GM12864 (cell line): Measurements from ENCODE around the gene TARBP1.
"Not testable (repeated sequence)": the region's sequence is repeated elsewhere in the genome, so short reads cannot be mapped to it uniquely, and the experiment has no call there.

Experiments
- DNase-seq: peaks from one replicate; pipeline ENCODE4 v3.0.0-alpha.2; 2011; ENCODE audit warnings: low read depth
- H3K4me3 ChIP-seq: 2 replicates; pipeline ENCODE4 v1.5.1; 2011; ENCODE audit warnings: mild to moderate bottlenecking, low read depth, low read length, control low read depth
- TF ChIP-seq, protein P1 (sequence below): IDR thresholded peaks from 2 replicates; pipeline ENCODE4 v1.5.1; 2011; ENCODE audit warnings: low read depth, mild to moderate bottlenecking, moderate library complexity, low read length, control low read depth, inconsistent platforms; ENCODE audit errors: missing control alignments

Gene TARBP1

DNA sequence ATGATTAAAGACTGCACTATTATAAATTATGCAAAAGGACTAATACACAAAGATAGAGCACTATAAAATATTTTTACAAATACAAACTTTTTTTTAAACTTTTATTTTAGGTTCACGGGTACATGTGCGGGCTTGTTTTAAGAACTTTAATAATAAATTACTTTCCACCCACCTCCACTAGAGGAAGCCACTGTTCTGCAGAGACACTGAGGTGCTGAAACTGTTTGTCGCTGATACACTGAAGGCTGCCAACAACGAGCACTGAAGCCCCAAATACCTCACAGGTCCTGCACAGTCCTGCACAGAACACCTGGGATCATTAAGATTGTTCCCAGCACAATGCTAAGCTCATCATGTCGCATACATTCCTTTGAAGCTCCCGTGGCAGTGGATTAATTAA is 85.8 kb downstream of the TARBP1 start:
- DNase-seq, result no peak
- TF ChIP-seq, protein P1, sequence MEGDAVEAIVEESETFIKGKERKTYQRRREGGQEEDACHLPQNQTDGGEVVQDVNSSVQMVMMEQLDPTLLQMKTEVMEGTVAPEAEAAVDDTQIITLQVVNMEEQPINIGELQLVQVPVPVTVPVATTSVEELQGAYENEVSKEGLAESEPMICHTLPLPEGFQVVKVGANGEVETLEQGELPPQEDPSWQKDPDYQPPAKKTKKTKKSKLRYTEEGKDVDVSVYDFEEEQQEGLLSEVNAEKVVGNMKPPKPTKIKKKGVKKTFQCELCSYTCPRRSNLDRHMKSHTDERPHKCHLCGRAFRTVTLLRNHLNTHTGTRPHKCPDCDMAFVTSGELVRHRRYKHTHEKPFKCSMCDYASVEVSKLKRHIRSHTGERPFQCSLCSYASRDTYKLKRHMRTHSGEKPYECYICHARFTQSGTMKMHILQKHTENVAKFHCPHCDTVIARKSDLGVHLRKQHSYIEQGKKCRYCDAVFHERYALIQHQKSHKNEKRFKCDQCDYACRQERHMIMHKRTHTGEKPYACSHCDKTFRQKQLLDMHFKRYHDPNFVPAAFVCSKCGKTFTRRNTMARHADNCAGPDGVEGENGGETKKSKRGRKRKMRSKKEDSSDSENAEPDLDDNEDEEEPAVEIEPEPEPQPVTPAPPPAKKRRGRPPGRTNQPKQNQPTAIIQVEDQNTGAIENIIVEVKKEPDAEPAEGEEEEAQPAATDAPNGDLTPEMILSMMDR, result peak; percentile 18
- H3K4me3 ChIP-seq, result no peak overlapping the region

DNA sequence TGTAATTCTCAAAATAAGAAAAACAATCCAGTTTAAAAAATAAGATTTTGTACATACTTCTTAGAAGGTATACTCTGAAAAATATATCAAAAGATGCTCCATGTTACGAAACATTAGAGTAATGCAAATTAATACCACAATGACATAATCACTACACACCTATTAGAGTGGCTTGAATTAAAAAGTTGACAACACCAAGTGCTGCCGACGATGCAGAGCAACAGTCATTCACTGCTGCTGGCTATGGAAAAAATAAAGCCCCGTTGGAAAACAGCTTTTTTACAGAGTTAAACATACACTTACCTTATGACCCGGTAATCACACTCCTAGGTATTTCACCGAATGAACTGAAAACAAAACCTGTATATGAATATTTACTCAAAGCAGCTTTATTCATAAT is 90.9 kb downstream of the TARBP1 start:
- H3K4me3 ChIP-seq, result no peak overlapping the region
- DNase-seq, result no peak
- TF ChIP-seq, protein P1, result no peak

DNA sequence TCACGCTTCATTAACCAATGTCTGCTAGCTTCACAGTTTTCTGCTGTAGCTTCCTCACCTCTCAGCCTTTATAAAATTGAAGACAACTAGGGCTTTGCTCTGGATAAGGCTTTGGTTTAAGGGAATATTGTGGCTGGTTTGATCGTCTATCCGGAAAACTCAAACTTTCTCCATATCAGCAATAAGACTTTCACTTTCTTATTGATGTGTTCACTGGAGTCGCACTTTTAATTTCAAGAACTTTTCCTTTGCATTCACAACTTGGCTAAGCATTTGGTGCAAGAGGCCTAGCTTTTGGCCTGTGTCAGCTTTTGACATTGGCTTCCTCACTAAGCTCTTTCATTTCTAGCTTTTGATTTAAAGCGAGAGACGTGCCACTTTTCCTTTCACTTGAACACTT is 92.9 kb downstream of the TARBP1 start:
- no peak overlapping the region for H3K4me3 ChIP-seq
- DNase-seq, result no peak
- TF ChIP-seq, protein P1, result no peak

DNA sequence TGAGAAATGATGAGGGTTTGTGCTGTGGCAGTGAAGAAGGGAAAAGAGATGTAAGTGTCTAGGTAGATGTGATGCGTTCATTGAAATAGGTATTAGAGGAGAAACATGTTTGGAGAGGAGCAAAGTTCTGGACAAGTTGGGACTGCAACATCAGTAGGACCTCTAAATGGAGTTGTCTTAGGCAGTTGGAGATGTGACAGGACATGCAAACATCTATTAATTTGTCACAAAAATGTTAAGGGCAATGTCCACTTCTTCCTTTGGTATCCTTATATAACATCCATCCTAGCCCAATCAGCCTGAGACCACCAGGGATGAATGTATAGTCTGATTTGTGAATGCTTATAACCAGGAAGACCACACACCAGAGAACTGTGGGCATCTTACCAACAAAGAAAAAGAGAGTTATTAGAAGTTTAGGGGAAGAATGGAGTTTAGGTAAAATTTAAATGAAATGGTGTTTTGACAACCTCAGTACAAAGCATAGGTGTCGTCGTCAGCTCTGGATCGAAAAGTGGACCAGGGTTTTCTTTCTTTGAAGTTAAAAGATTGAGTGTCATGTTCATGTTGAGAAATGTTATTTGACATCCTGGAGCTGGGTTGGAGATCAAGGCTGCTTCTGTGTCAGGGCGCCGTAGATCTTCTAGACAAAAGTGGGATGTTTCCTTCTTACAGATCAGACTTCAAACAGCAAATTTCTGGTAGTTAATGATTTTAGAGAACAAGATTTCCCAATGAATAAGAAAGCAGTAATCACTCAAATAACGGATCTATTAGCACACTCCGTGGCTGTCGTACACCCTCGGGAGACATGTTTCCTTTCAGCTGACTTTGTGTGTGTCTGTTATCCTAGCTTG is 97.1 kb downstream of the TARBP1 start:
- no peak for DNase-seq
- TF ChIP-seq, protein P1, result no peak
- H3K4me3 ChIP-seq, result no peak overlapping the region

DNA sequence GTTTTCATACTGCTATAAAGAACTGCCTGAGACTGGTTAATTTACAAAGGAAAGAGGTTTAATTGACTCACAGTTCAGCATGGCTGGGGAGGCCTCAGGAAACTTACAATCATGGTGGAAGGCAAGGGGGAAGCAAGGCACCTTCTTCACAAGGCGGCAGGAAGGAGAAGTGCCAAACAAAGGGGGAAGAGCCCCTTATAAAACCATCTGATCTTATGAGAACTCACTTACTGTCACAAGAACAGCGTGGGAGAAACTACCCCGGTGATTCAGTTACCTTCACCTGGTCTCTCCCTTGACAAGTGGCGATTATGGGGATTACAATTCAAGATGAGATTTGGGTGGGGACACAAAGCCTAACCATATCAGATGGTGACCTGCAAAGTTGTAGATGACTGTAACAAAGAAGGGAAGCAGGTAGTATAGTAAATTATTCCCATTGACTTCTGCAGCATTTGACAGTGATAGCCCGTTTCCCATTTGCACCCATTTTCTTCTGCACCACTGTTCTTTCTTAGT is 99.3 kb downstream of the TARBP1 start:
- DNase-seq, H3K4me3 ChIP-seq: not testable (repeated sequence)

DNA sequence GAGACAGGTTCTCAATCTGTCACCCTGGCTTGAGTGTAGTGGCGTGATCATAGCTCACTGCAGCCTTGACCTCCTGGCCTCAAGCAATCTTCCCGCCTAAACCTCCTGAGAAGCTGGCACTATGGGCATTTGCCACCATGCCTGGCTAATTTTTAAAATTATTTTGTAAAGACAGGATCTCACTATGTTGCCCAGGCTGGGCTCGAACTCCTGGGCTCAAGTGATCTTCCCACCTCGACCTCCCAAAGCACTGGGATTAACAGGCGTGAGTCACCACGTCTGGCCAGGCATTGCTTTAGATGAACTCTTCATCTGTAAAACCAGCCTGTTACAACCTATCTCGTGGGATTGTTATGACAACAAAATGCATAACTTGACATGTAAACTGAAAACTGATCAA is 103.3 kb downstream of the TARBP1 start:
- no peak for DNase-seq
- TF ChIP-seq, protein P1, result no peak
- H3K4me3 ChIP-seq, result no peak overlapping the region

DNA sequence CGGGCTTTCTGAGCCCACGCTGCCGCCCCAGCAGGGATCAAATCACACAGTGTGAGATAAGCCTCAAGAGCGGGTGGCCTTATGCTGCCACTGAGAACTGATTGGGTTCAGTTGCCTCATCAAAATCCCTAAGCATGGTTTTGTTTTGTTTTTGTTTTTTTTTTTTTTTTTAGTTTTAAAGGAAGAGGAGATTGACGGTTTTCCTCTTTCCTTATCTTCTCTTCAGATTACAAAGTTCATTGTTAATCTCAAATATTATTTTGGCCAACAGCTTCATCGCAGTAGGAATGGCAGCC is 105.1 kb downstream of the TARBP1 start:
- no peak for DNase-seq
- H3K4me3 ChIP-seq, result peak overlapping the region; percentile 88
- TF ChIP-seq, protein P1, result no peak
